Astrocyte of the cerebellum (primary cell): ENCODE data around the gene CYP2C19.
"Not testable (repeated sequence)": the region's sequence is repeated elsewhere in the genome, so short reads cannot be mapped to it uniquely, and the experiment has no call there.

Experiments
- DNase-seq: peaks from one replicate; pipeline ENCODE4 v3.0.0-alpha.2; 2011; ENCODE audit warnings: low read depth
- H3K4me3 ChIP-seq: 2 replicates; pipeline ENCODE4 v1.5.1; 2011; ENCODE audit warnings: mild to moderate bottlenecking, low read depth, low read length, moderate library complexity
- CTCF ChIP-seq: IDR thresholded peaks from 2 replicates; pipeline ENCODE4 v1.5.1; 2012; ENCODE audit warnings: low read length, low read depth, moderate library complexity, mild to moderate bottlenecking; ENCODE audit errors: missing control alignments
- in situ Hi-C: cut with HindIII; loops from 2 replicates; pipeline ENCODE4 v1.10.0; 2017; ENCODE audit warnings: low sequenced_read_pairs

The CYP2C19 gene

GRCh38 chr10:94878649-94879048, 116.2 kb downstream of the CYP2C19 start:
- TF ChIP-seq CTCF, result no peak
- H3K4me3 ChIP-seq, result no peak overlapping the region
- no peak for DNase-seq
- in situ Hi-C loops, result no loop called here

- no peak for TF ChIP-seq CTCF
- DNase-seq, result no peak
- no peak overlapping the region for H3K4me3 ChIP-seq
- in situ Hi-C loops, result no loop called here
Observed at GRCh38 chr10:94879214-94879613, 116.7 kb downstream of the CYP2C19 start.

GRCh38 chr10:94889123-94889522, 126.6 kb downstream of the CYP2C19 start:
- H3K4me3 ChIP-seq, result no peak overlapping the region
- DNase-seq, result no peak
- in situ Hi-C loops, result no loop called here
- TF ChIP-seq CTCF, result no peak

- H3K4me3 ChIP-seq, result no peak overlapping the region
- TF ChIP-seq CTCF, result no peak
- DNase-seq, result no peak
- in situ Hi-C loops, result no loop called here
Observed at GRCh38 chr10:94890264-94891022, 128.0 kb downstream of the CYP2C19 start.

GRCh38 chr10:94898414-94898813, 135.9 kb downstream of the CYP2C19 start:
- DNase-seq, H3K4me3 ChIP-seq, in situ Hi-C loops: not testable (repeated sequence)

- in situ Hi-C loops, result no loop called here
Observed at GRCh38 chr10:94902080-94902479, 139.6 kb downstream of the CYP2C19 start.

More at GRCh38 chr10:94902080-94902479, 139.6 kb downstream of the CYP2C19 start:
- no peak overlapping the region for H3K4me3 ChIP-seq
- TF ChIP-seq CTCF, result no peak
- no peak for DNase-seq
